Activated T-helper 1 cell treated with anti-CD3 and anti-CD28 coated beads, Interleukin-2, amount 50 U/mL, for 16 hours (primary cell): ENCODE results near the gene BDKRB1.
"Not testable (repeated sequence)": the region's sequence is repeated elsewhere in the genome, so short reads cannot be mapped to it uniquely, and the experiment has no call there.

Experiments used
- DNase-seq, 2 donors: peaks; one replicate each; pipeline ENCODE4 v3.0.0-alpha.2; 2020; ENCODE audit warnings: low read depth in 1 of 2, low spot score in 1 of 2

The BDKRB1 gene

GRCh38 chr14:96233661-96234060 is 22.3 kb upstream of the BDKRB1 start:
- DNase-seq, result no peak

GRCh38 chr14:96235426-96235825 is 20.6 kb upstream of the BDKRB1 start:
- DNase-seq, result no peak

- DNase-seq, result no peak
These were observed 18.4 kb upstream of the BDKRB1 start for GRCh38 chr14:96237641-96238040.

- DNase-seq, result no peak
These were observed 17.2 kb upstream of the BDKRB1 start for GRCh38 chr14:96238676-96239265.

- DNase-seq, result no peak
These were observed 16.3 kb upstream of the BDKRB1 start for GRCh38 chr14:96239711-96240141.

- DNase-seq, result no peak
These were observed 15.4 kb upstream of the BDKRB1 start for GRCh38 chr14:96240641-96241040.

GRCh38 chr14:96242126-96242525 is 13.9 kb upstream of the BDKRB1 start:
- no peak for DNase-seq

GRCh38 chr14:96243785-96244184 is 12.2 kb upstream of the BDKRB1 start:
- DNase-seq, result no peak

GRCh38 chr14:96245074-96245473 is 10.9 kb upstream of the BDKRB1 start:
- not testable (repeated sequence) for DNase-seq

- DNase-seq, result no peak
These were observed 10.1 kb upstream of the BDKRB1 start for GRCh38 chr14:96245710-96246538.

- no peak for DNase-seq
These were observed 9.5 kb upstream of the BDKRB1 start for GRCh38 chr14:96246539-96246847.

- DNase-seq, result no peak
These were observed 9.0 kb upstream of the BDKRB1 start for GRCh38 chr14:96247031-96247430.

- no peak for DNase-seq
These were observed 7.0 kb upstream of the BDKRB1 start for GRCh38 chr14:96249029-96249428.

- no peak for DNase-seq
These were observed 5.5 kb upstream of the BDKRB1 start for GRCh38 chr14:96250485-96250884.

GRCh38 chr14:96251656-96252155 is 4.3 kb upstream of the BDKRB1 start:
- DNase-seq, result no peak

- no peak for DNase-seq
These were observed 3.5 kb upstream of the BDKRB1 start for GRCh38 chr14:96252323-96252998.

- DNase-seq, result no peak
These were observed 2.9 kb upstream of the BDKRB1 start for GRCh38 chr14:96252999-96253539.

GRCh38 chr14:96254687-96255086 is 1.3 kb upstream of the BDKRB1 start:
- no peak for DNase-seq

- DNase-seq, result no peak
These were observed 397 bp downstream of the BDKRB1 start for GRCh38 chr14:96256407-96256806.

GRCh38 chr14:96257056-96257455 is 1.0 kb downstream of the BDKRB1 start:
- DNase-seq, result no peak

- no peak for DNase-seq
These were observed 1.9 kb downstream of the BDKRB1 start for GRCh38 chr14:96257900-96258299.

GRCh38 chr14:96260341-96260821 is 4.4 kb downstream of the BDKRB1 start:
- no peak for DNase-seq
